Uterus (tissue), 2 donors: ENCODE measurements around the gene GRM3.

ENCODE experiments used
- POLR2A ChIP-seq, 2 donors: fragments of 450-650 bp; IDR thresholded peaks; one replicate each; pipeline ENCODE4 v1.6.1; 2016; ENCODE audit warnings: antibody characterized with exemption in 2 of 2, mild to moderate bottlenecking in 1 of 2, moderate library complexity in 1 of 2
- TF ChIP-seq, protein P1 (sequence below), 4 experiments: fragments of 200-600 bp in 2 of 4; fragments of 450-650 bp in 2 of 4; sonication (generic) in 2 of 4; IDR thresholded peaks; one replicate each; pipeline ENCODE4 v1.5.1; 2016 to 2019; ENCODE audit warnings: antibody characterized with exemption in 4 of 4, mild to moderate bottlenecking in 2 of 4, moderate library complexity in 1 of 4

DNA sequence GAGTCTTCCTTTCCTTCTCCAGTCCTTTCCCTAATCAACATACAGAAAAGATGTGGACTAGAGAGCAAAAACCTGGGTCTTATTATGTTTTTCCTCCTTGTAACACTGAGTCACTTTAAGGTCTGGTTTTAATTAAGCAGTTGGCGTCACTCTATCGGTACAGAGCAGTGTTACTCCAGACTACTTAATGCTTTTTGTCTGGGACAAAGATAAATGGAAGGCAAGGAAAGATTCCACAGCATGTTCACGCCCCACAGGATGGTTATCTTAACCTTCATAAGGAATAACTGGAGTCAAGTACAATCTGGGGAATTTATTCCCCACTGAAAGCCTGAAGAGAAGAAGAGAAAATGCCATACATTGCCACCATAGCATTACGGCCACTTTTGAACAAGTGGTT is 270.0 kb downstream of the GRM3 start:
- TF ChIP-seq, protein P1, sequence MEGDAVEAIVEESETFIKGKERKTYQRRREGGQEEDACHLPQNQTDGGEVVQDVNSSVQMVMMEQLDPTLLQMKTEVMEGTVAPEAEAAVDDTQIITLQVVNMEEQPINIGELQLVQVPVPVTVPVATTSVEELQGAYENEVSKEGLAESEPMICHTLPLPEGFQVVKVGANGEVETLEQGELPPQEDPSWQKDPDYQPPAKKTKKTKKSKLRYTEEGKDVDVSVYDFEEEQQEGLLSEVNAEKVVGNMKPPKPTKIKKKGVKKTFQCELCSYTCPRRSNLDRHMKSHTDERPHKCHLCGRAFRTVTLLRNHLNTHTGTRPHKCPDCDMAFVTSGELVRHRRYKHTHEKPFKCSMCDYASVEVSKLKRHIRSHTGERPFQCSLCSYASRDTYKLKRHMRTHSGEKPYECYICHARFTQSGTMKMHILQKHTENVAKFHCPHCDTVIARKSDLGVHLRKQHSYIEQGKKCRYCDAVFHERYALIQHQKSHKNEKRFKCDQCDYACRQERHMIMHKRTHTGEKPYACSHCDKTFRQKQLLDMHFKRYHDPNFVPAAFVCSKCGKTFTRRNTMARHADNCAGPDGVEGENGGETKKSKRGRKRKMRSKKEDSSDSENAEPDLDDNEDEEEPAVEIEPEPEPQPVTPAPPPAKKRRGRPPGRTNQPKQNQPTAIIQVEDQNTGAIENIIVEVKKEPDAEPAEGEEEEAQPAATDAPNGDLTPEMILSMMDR (IDR thresholded peaks at IDR 0.05) = no peak
- no peak for TF ChIP-seq POLR2A (IDR thresholded peaks at IDR 0.05)
